Activated gamma-delta T cell treated with Interleukin-2 at 50 U/mL for 16 hours (primary cell): ENCODE data around the gene ST6GALNAC5.

Experiments
- DNase-seq: peaks from one replicate; pipeline ENCODE4 v3.0.0-alpha.2; 2020

ST6GALNAC5 gene

DNA sequence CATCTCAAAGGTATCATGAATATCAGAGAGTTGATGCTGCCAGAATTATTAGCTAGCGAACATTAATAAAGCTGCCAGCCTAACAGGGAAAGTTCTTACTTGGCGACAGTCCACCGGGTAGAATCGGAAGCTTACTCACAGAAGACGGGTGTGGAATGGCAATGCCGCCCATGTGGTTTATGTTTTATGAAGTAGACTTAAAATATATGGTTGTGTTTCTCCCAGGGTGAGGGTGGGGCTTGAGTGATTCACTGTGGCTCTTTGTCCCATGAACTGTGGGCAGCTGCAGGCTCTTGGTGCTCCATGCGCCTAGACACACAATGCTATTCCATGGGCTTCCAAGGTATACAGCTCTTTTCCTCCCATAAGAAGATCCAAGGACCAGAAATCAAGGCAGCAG lies 189.2 kb downstream of the ST6GALNAC5 start:
- DNase-seq, result no peak

DNA sequence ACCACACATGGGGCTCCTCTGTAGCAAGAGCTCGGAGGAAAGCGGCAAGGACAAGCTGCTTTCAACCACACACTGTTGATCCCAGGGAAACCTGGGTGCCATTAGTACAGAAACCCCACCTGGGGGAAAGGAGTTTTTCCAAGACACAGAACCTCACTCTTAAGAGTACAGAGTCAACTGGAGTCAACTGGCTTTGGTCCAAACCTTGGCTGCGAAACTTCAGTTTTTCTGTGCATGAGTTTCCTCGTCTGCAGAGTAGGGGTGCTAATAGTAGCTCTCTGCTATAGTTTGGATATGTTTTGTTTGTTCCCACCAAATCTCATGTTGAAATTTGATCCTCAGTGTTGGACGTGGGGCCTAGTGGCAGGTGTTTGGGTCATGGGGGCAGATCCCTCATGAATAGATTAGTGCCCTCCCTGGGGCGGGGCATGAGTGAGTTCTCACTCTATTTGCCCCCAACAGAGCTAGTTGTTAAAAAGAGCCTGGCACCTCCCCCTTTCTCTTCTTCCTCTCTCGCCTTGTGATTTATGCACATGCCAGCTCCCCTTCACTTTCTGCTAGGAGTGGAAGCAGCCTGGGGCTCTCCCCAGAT lies 190.8 kb downstream of the ST6GALNAC5 start:
- no peak for DNase-seq

GRCh38 chr1:77060000-77060399 lies 192.7 kb downstream of the ST6GALNAC5 start:
- no peak for DNase-seq

GRCh38 chr1:77061162-77061561 lies 193.9 kb downstream of the ST6GALNAC5 start:
- no peak for DNase-seq

DNA sequence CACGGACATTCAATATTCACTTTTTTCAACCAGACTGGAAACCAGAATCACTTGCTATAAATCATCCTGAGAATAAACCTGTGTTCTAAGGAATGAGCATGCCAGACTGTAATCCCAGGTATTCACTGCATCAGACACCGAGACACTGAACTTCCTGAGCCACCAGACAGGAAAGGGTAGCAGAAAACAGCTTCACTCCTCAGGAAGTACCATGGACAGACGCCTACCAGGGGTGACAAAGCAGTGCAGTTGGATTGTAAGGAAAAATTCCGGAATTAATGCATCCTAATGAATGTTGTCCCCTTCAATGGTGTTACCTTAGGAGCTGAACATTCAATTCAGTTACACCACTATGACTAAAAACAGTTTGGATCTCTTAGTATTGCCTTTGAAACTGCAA lies 195.8 kb downstream of the ST6GALNAC5 start:
- no peak for DNase-seq

- DNase-seq, result no peak
These were observed 197.0 kb downstream of the ST6GALNAC5 start for GRCh38 chr1:77064246-77064645.

DNA sequence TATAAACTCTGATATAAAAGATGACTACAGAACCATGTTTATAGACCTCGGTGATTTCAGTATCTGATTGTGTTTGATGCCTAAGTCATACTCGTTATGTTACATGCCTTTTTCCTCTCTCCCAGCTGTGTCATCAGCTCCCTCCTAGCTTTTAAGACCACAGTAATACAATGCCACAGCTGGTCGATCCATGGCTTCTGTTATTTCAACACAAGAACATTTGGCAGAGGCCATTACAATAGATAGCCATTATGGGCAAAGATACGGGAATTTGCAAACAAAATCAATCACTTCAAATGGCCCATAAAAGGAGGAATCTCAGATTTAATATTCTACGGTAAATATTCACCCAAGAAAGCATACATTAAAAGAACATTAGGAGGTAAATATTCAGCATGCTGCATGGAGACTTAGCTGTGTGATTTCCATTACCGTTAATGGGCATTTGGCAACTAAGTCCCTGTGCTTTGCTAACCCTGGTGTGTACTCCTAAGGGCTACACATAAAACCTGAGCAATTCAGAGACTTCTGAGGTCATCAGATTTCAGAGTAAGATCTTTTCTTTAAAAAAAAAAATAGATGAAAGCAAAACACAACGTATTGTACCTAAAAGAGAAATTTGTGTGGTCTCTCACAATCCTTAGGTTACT lies 198.5 kb downstream of the ST6GALNAC5 start:
- DNase-seq, result no peak

- no peak for DNase-seq
These were observed 200.7 kb downstream of the ST6GALNAC5 start for GRCh38 chr1:77068013-77068412.

- DNase-seq, result no peak
These were observed 209.5 kb downstream of the ST6GALNAC5 start for GRCh38 chr1:77076759-77077158.

GRCh38 chr1:77081834-77082233 lies 214.6 kb downstream of the ST6GALNAC5 start:
- DNase-seq, result no peak

- no peak for DNase-seq
These were observed 217.2 kb downstream of the ST6GALNAC5 start for GRCh38 chr1:77084457-77084856.

DNA sequence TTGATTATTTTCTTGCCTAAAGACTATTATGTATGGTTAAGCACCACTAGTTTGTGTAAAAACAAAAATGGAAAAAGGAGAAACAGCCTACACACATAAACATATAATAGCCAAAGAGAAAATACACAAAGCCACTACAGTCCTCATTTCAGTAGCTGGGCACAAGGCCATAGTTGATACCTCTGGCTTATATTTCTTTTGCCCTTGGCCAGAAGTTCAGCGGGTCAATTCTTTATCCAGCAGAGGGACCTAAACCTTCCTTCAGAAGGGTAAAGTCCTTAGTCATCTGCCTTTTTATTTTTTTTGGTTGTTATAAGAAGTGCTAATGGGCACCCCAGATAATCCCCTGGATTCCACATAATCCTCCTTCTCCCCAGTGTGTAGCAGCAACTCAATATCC lies 217.8 kb downstream of the ST6GALNAC5 start:
- no peak for DNase-seq

GRCh38 chr1:77089756-77090155 lies 222.5 kb downstream of the ST6GALNAC5 start:
- DNase-seq, result no peak

DNA sequence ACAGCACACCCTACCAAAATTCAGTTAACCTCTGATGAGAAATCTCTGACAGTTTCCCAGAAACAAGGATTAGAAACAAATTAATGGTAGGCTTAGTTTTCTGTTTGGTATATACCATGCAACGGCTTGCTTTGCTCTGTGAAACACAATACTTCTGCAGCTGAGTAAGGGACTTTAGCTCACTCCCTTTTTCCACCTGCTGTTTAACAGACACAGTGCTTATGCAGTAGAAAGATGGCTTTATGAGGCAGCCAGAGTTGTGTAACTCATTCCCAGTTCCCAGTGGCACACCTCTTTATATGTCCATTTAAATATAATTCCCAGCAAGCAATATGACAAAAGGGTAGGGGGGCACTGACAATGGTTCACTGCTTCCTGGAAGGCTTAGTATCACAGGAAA lies 228.0 kb downstream of the ST6GALNAC5 start:
- no peak for DNase-seq

GRCh38 chr1:77096496-77097255 lies 229.4 kb downstream of the ST6GALNAC5 start:
- DNase-seq, result no peak

- no peak for DNase-seq
These were observed 233.6 kb downstream of the ST6GALNAC5 start for GRCh38 chr1:77100875-77101274.

GRCh38 chr1:77103486-77103885 lies 236.2 kb downstream of the ST6GALNAC5 start:
- no peak for DNase-seq

- no peak for DNase-seq
These were observed 237.4 kb downstream of the ST6GALNAC5 start for GRCh38 chr1:77104672-77105071.
